H9 (cell line): ENCODE measurements around the gene XRN1. TPM values are rescaled to one million over a fixed set of nuclear protein-coding genes. Genes with fewer than 3 reads are reported as not detected.

Source experiments
- DNase-seq: peaks from one replicate; pipeline ENCODE4 v3.0.0-alpha.2; 2017
- H2AFZ ChIP-seq: one replicate; pipeline ENCODE4 v1.6.1; 2013; ENCODE audit warnings: mild to moderate bottlenecking, low read length, control low read depth, moderate library complexity
- H2AK5ac ChIP-seq: 2 replicates; pipeline ENCODE4 v1.6.1; 2013; ENCODE audit warnings: low read length, control low read depth, mixed read lengths; ENCODE audit not compliant: insufficient read length
- H2BK120ac ChIP-seq: one replicate; pipeline ENCODE4 v1.6.1; 2013; ENCODE audit warnings: low read depth, mild to moderate bottlenecking, low read length, control low read depth, inconsistent platforms; ENCODE audit not compliant: poor library complexity, severe bottlenecking
- H2BK12ac ChIP-seq: 2 replicates; pipeline ENCODE4 v1.6.1; 2013; ENCODE audit warnings: low read length, control low read depth, mixed read lengths, low read depth; ENCODE audit not compliant: insufficient read length
- H2BK15ac ChIP-seq: 2 replicates; pipeline ENCODE4 v1.6.1; 2013; ENCODE audit warnings: low read depth, low read length, control low read depth
- H2BK20ac ChIP-seq: one replicate; pipeline ENCODE4 v1.6.1; 2013; ENCODE audit warnings: low read depth, mild to moderate bottlenecking, low read length, control low read depth, inconsistent platforms; ENCODE audit not compliant: poor library complexity, severe bottlenecking
- H2BK5ac ChIP-seq: 2 replicates; pipeline ENCODE4 v1.6.1; 2013; ENCODE audit warnings: low read length, control low read depth, mixed read lengths; ENCODE audit not compliant: insufficient read length
- H3K14ac ChIP-seq: 2 replicates; pipeline ENCODE4 v1.6.1; 2013; ENCODE audit warnings: low read length, control low read depth; ENCODE audit not compliant: insufficient read depth
- H3K18ac ChIP-seq: 2 replicates; pipeline ENCODE4 v1.6.1; 2013; ENCODE audit warnings: low read depth, mild to moderate bottlenecking, mixed read lengths, low read length, control low read depth; ENCODE audit not compliant: insufficient read length
- H3K23ac ChIP-seq: 2 replicates; pipeline ENCODE4 v1.6.1; 2013; ENCODE audit warnings: low read length, control low read depth, mixed read lengths, low read depth; ENCODE audit not compliant: insufficient read length
- H3K23me2 ChIP-seq: 2 replicates; pipeline ENCODE4 v1.6.1; 2013; ENCODE audit warnings: low read depth, mild to moderate bottlenecking, mixed read lengths, low read length, control low read depth; ENCODE audit not compliant: insufficient read length, poor library complexity, severe bottlenecking
- H3K27ac ChIP-seq: 2 replicates; pipeline ENCODE4 v1.5.1; 2013; ENCODE audit warnings: low read length, control low read depth, mixed read lengths, low read depth; ENCODE audit not compliant: insufficient read length
- H3K27me3 ChIP-seq: 2 replicates; pipeline ENCODE4 v1.6.1; 2013; ENCODE audit warnings: low read length, control low read depth, inconsistent platforms; ENCODE audit not compliant: insufficient read depth
- H3K4ac ChIP-seq: 2 replicates; pipeline ENCODE4 v1.6.1; 2013; ENCODE audit warnings: low read depth, mild to moderate bottlenecking, control low read depth, inconsistent platforms, low read length, moderate library complexity
- H3K4me1 ChIP-seq: 2 replicates; pipeline ENCODE4 v1.6.1; 2013; ENCODE audit warnings: low read length, control low read depth, inconsistent platforms; ENCODE audit not compliant: insufficient read depth
- H3K4me2 ChIP-seq: 2 replicates; pipeline ENCODE4 v1.6.1; 2013; ENCODE audit warnings: low read length, control low read depth, mixed read lengths; ENCODE audit not compliant: insufficient read length, insufficient read depth
- H3K56ac ChIP-seq: 2 replicates; pipeline ENCODE4 v1.6.1; 2013; ENCODE audit warnings: low read depth, mild to moderate bottlenecking, mixed read lengths, low read length, control low read depth; ENCODE audit not compliant: insufficient read length
- H3K79me1 ChIP-seq: 2 replicates; pipeline ENCODE4 v1.6.1; 2013; ENCODE audit warnings: low read depth, mild to moderate bottlenecking, moderate library complexity, low read length, control low read depth, inconsistent platforms; ENCODE audit not compliant: insufficient read depth, poor library complexity, severe bottlenecking
- H3K79me2 ChIP-seq: 2 replicates; pipeline ENCODE4 v1.6.1; 2013; ENCODE audit warnings: low read length, control low read depth, inconsistent platforms; ENCODE audit not compliant: insufficient read depth
- H3K9ac ChIP-seq: 2 replicates; pipeline ENCODE4 v1.6.1; 2013; ENCODE audit warnings: low read length, control low read depth, mixed read lengths; ENCODE audit not compliant: insufficient read length; ENCODE audit errors: extremely low read depth
- H3K9me3 ChIP-seq: one replicate; pipeline ENCODE4 v1.6.1; 2013; ENCODE audit warnings: low read depth, low read length, inconsistent platforms; ENCODE audit not compliant: control insufficient read depth
- H3T11ph ChIP-seq: one replicate; pipeline ENCODE4 v1.6.1; 2013; ENCODE audit warnings: mild to moderate bottlenecking, low read length, control low read depth, inconsistent platforms
- H4K20me1 ChIP-seq: one replicate; pipeline ENCODE4 v1.6.1; 2013; ENCODE audit not compliant: control insufficient read depth, insufficient read length, insufficient read depth
- H4K5ac ChIP-seq: 2 replicates; pipeline ENCODE4 v1.6.1; 2013; ENCODE audit warnings: low read depth, mild to moderate bottlenecking, mixed read lengths, low read length, control low read depth; ENCODE audit not compliant: insufficient read length
- H4K8ac ChIP-seq: replicated peaks from 2 replicates; pipeline ENCODE4 v1.6.1; 2013; ENCODE audit warnings: low read length, control low read depth, mixed read lengths, low read depth; ENCODE audit not compliant: insufficient read length
- H4K91ac ChIP-seq: 2 replicates; pipeline ENCODE4 v1.6.1; 2013; ENCODE audit warnings: low read depth, mild to moderate bottlenecking, moderate library complexity, mixed read lengths, low read length, control low read depth; ENCODE audit not compliant: insufficient read length
- H3K27ac Mint-ChIP-seq, 3 experiments: 2 replicates in 2 of 3; 3 replicates in 1 of 3; pipeline ENCODE4 v1.8.0; 2020 to 2021; ENCODE audit warnings: mixed read lengths in 3 of 3, mild to moderate bottlenecking in 1 of 3, moderate library complexity in 1 of 3
- H3K27me3 Mint-ChIP-seq: 2 replicates; pipeline ENCODE4 v1.8.0; 2021; ENCODE audit warnings: low read depth, mild to moderate bottlenecking, moderate library complexity, mixed read lengths
- H3K36me3 Mint-ChIP-seq, 3 experiments: 2 replicates in 2 of 3; 3 replicates in 1 of 3; pipeline ENCODE4 v1.8.0; 2020 to 2021; ENCODE audit warnings: low read depth in 3 of 3, mixed read lengths in 3 of 3; ENCODE audit not compliant: insufficient read depth in 1 of 3
- H3K4me1 Mint-ChIP-seq, 2 experiments: 2 replicates each; pipeline ENCODE4 v1.8.0; 2020; ENCODE audit warnings: mixed read lengths in 2 of 2
- H3K4me3 Mint-ChIP-seq, 2 experiments: 2 replicates in 1 of 2; 3 replicates in 1 of 2; pipeline ENCODE4 v1.8.0; 2020 to 2021; ENCODE audit warnings: mild to moderate bottlenecking in 2 of 2, mixed read lengths in 2 of 2, moderate library complexity in 1 of 2
- H3K9me3 Mint-ChIP-seq, 2 experiments: 2 replicates in 1 of 2; 3 replicates in 1 of 2; pipeline ENCODE4 v1.8.0; 2020; ENCODE audit warnings: mild to moderate bottlenecking in 2 of 2, mixed read lengths in 2 of 2, moderate library complexity in 1 of 2
- CTCF ChIP-seq: fragments of 200-600 bp; sonication (generic); conservative IDR thresholded peaks from 3 replicates; pipeline ENCODE4 v1.8.0; 2021; ENCODE audit warnings: antibody characterized with exemption, mild to moderate bottlenecking
- WGBS: extraction: QIAGEN DNeasy Blood & Tissue Kit; methylation state at CpG from one replicate; pipeline ENCODE4 v1.1.7; 2013; ENCODE audit warnings: missing lambda C conversion rate, low lambda C conversion rate, mixed read lengths; ENCODE audit not compliant: insufficient read length; ENCODE audit errors: extremely low coverage; 5-methylcytosine and 5-hydroxymethylcytosine counted together
- total RNA-seq: library from RNA; stranded (reverse); gene quantifications from 2 replicates; pipeline ENCODE4 v1.2.1, GENCODE V29; 2021

The XRN1 gene
- total RNA-seq, 1 experiment from 2014 or later = 15.0 TPM

- Histone ChIP-seq H4K91ac (no peak overlapping the region), H3K18ac (no peak overlapping the region), H3K23me2 (no peaks in the 10 kb centered on the region), H2AK5ac (no peak overlapping the region), H3K14ac (no peak overlapping the region), H4K5ac (no peak overlapping the region), H3K9ac (no peak overlapping the region), H3K23ac (no peak overlapping the region), H2BK12ac (no peak overlapping the region), H3K4me2 (no peak overlapping the region), H2BK120ac (no peak overlapping the region), H2AFZ (no peak overlapping the region), H4K20me1 (no peaks in the 10 kb centered on the region), H3K56ac (no peak overlapping the region), H3K9me3 (no peaks in the 10 kb centered on the region), H3K27me3 (no peaks in the 10 kb centered on the region), H3T11ph (no peak overlapping the region), H3K4me1 (no peaks in the 10 kb centered on the region), H2BK20ac (no peak overlapping the region), H4K8ac (no peak overlapping the region), H2BK15ac (no peak overlapping the region), H3K4ac (no peak overlapping the region), H2BK5ac (no peak overlapping the region), H3K27ac (no peak overlapping the region), H3K79me1 (no peaks in the 10 kb centered on the region), H3K79me2 (no peaks in the 10 kb centered on the region)
- Mint-ChIP-seq H3K27ac (no peak overlapping the region; a peak in 1 of 7 replicates), H3K4me3 (no peak overlapping the region), H3K27me3 (no peaks in the 10 kb centered on the region), H3K9me3 (no peaks in the 10 kb centered on the region), H3K36me3 (peaks cover 9 to 35% (median 28%) of the 10 kb centered on the region in 3 experiments; a peak in 6 of 7 replicates), H3K4me1 (no peaks in the 10 kb centered on the region)
- no peak for DNase-seq
- no peak for TF ChIP-seq CTCF
- no CpG with 5 or more reads among the region's 3 CpGs for WGBS
Measured at GRCh38 chr3:142356818-142357217, 91.0 kb downstream of the XRN1 start.
